ENCODE data around the gene PHOX2A. TPM values are rescaled to one million over a fixed set of nuclear protein-coding genes. Genes with fewer than 3 reads are reported as not detected.
"Not testable (repeated sequence)": the region's sequence is repeated elsewhere in the genome, so short reads cannot be mapped to it uniquely, and the experiment has no call there.

The PHOX2A gene
- polyA plus RNA-seq, 1 experiment: not detected

DNA sequence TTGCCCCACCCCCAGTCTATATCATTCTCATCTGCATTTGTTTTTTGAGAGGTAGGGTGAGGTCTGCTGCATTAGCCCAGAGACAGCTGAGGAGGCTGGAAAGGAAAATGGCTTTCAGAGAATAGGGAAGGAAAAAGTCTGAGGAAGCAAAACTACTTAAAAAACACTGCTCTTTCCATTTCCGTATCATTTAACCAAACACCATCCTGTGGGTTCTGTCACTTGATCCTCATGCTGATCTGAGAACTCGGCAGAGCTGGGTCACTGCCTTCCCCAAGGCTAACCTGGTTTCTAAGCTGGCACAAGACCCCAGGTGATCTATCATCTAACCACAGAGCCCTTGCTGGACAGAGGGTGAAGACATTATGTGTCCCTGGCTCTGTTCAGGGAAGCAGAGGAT lies 26.1 kb downstream of the PHOX2A start:
- Histone ChIP-seq H3K4me3 (ENCODE audit: low read depth, low read length) (no peak overlapping the region), H3K36me3 (ENCODE audit: control insufficient read depth, insufficient read depth, low read length) (no peaks in the 10 kb centered on the region), H3K27me3 (ENCODE audit: control insufficient read depth, insufficient read depth, low read length) (peaks cover 19% of the 10 kb centered on the region)
- DNase-seq (ENCODE audit: low read depth): no peak
- CTCF ChIA-PET: interaction anchor here (1.3 kb wide), 1 partner anchor 34 kb away, joined by 3 read pairs; no protein-coding TSS in a partner anchor
- TF ChIP-seq, protein P1, sequence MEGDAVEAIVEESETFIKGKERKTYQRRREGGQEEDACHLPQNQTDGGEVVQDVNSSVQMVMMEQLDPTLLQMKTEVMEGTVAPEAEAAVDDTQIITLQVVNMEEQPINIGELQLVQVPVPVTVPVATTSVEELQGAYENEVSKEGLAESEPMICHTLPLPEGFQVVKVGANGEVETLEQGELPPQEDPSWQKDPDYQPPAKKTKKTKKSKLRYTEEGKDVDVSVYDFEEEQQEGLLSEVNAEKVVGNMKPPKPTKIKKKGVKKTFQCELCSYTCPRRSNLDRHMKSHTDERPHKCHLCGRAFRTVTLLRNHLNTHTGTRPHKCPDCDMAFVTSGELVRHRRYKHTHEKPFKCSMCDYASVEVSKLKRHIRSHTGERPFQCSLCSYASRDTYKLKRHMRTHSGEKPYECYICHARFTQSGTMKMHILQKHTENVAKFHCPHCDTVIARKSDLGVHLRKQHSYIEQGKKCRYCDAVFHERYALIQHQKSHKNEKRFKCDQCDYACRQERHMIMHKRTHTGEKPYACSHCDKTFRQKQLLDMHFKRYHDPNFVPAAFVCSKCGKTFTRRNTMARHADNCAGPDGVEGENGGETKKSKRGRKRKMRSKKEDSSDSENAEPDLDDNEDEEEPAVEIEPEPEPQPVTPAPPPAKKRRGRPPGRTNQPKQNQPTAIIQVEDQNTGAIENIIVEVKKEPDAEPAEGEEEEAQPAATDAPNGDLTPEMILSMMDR (IDR thresholded peaks at IDR 0.05; ENCODE audit: insufficient read depth, low read depth, low read length): no peak
- POLR2A ChIA-PET: no interaction called here

DNA sequence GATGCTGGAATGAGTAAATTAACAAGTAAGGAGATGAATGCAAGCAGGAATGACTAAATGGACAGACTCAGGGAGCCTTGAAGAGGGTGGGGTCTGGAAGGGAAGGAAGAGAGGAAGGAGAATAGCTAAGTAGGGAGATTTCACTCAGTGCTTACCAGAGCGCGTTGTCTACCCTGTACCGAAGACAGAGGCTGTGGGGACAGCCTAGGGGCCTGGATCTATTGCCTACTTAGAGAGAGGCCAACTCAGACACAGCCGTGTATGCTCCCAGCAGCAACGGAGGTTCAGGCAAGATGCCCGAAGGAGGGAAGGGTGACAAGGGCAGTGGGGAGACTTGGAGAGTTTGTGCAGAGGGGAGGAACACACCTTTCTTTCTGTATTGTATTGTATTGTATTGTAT lies 27.3 kb downstream of the PHOX2A start, which contains the start of gene FOLR2:
FOLR2 (plus strand) TSS at position 157 of the 400 bp plus-strand sequence. CDS start 1,791 bp downstream, outside the sequence.
- POLR2A ChIA-PET: no interaction called here

DNA sequence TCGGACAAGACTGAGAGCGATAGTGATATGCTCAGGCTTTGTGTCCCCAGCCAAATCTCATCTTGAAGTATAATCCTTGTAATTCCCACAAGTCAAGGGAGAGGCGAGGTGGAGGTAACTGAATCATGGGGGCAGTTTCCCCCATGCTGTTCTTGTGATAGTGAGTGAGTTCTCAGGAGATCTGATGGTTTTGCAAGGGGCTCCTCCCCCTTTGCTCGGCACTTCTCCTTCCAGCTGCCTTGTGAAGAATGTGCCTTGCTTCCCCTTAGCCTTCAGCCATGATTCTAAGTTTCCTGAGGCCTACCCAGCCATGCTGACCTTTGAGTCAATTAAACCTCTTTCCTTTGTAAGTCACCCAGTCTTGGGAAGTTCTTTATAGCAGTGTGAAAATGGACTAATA lies 34.9 kb downstream of the PHOX2A start:
- POLR2A ChIA-PET: no interaction called here
- Histone ChIP-seq H3K36me3 (ENCODE audit: control insufficient read depth, insufficient read depth, low read length) (no peaks in the 10 kb centered on the region), H3K27me3 (ENCODE audit: control insufficient read depth, insufficient read depth, low read length) (no peaks in the 10 kb centered on the region), H3K4me3 (ENCODE audit: low read depth, low read length) (no peak overlapping the region)
- no peak for DNase-seq (ENCODE audit: low read depth)
- CTCF ChIA-PET: interaction anchor here (0.7 to 1.1 kb wide), 3 partner anchors 9 to 30 kb away, joined by 3 read pairs; no protein-coding TSS in a partner anchor
- TF ChIP-seq, protein P1 (IDR thresholded peaks at IDR 0.05; ENCODE audit: insufficient read depth, low read depth, low read length): no peak

More for the DNA sequence above, 27.3 kb downstream of the PHOX2A start, which contains the start of gene FOLR2:
- DNase-seq (ENCODE audit: low read depth): no peak
- Histone ChIP-seq H3K4me3 (ENCODE audit: low read depth, low read length) (no peak within 1 kb of the TSS), H3K36me3 (ENCODE audit: control insufficient read depth, insufficient read depth, low read length) (no peaks in the 10 kb centered on the region), H3K27me3 (ENCODE audit: control insufficient read depth, insufficient read depth, low read length) (peaks cover 19% of the 10 kb centered on the region)
- TF ChIP-seq, protein P1 (IDR thresholded peaks at IDR 0.05; ENCODE audit: insufficient read depth, low read depth, low read length): no peak
- CTCF ChIA-PET: no interaction called here

GRCh38 chr11:72208281-72208680 lies 35.7 kb downstream of the PHOX2A start:
- DNase-seq (ENCODE audit: low read depth): no peak
- CTCF ChIA-PET: interaction anchor here (1.0 to 1.1 kb wide), 2 partner anchors 8 to 30 kb away, joined by 3 read pairs; no protein-coding TSS in a partner anchor

DNA sequence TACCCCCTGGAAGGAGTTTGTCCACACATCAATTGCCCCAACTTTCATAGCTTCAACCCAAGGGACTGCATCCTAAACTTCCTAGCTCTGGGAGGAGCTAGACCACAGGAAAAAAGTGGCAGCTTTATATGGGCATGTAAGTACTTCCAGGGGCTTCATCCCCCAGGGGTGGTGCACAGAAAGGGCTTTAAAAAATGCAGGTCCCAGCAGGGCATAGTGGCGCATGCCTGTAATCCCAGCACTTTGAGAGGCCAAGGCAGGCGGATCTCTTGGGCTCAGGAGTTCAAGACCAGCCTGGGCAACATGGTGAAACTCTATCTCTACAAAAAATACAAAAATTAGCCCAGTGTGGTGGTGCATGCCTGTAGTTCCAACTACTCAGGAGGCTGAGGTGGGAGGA lies 37.2 kb downstream of the PHOX2A start:
- POLR2A ChIA-PET; H3K36me3 ChIP-seq (ENCODE audit: control insufficient read depth, insufficient read depth, low read length); DNase-seq (ENCODE audit: low read depth); H3K27me3 ChIP-seq (ENCODE audit: control insufficient read depth, insufficient read depth, low read length); H3K4me3 ChIP-seq (ENCODE audit: low read depth, low read length): not testable (repeated sequence)
- CTCF ChIA-PET: interaction anchor here (1.4 kb wide), 1 partner anchor 230 kb away, joined by 3 read pairs; no protein-coding TSS in a partner anchor

More at GRCh38 chr11:72208281-72208680, 35.7 kb downstream of the PHOX2A start:
- Histone ChIP-seq H3K27me3 (ENCODE audit: control insufficient read depth, insufficient read depth, low read length) (no peaks in the 10 kb centered on the region), H3K4me3 (ENCODE audit: low read depth, low read length) (no peak overlapping the region), H3K36me3 (ENCODE audit: control insufficient read depth, insufficient read depth, low read length) (no peaks in the 10 kb centered on the region)
- TF ChIP-seq, protein P1 (IDR thresholded peaks at IDR 0.05; ENCODE audit: insufficient read depth, low read depth, low read length): no peak
- POLR2A ChIA-PET: no interaction called here

DNA sequence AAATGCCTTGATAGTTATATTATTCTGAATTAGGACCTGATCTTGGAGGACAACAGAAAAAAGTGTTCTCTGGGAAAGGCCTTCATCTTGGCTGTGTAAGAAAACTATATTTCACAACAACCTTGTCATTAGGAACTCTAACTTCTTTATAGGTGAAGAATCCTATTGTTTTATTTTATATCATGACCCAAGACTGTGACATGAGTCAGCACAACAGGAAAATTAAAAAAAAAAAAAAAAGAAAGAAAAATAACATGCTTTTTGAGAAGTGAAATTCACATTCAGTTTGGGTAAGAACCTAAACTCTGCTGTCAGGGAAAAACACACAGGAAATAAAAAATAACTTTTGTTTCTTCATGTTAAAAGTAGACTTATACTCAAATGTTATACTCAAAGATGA lies 39.1 kb downstream of the PHOX2A start:
- Histone ChIP-seq H3K27me3 (ENCODE audit: control insufficient read depth, insufficient read depth, low read length) (no peaks in the 10 kb centered on the region; the same call in 1 of the 2 replicates), H3K36me3 (ENCODE audit: control insufficient read depth, insufficient read depth, low read length) (no peaks in the 10 kb centered on the region), H3K4me3 (ENCODE audit: low read depth, low read length) (no peak overlapping the region)
- ChIA-PET POLR2A (no interaction called here), CTCF (interaction anchor here (0.6 to 1.7 kb wide), 2 partner anchors 11 to 21 kb away, joined by 3 to 5 read pairs; no protein-coding TSS in a partner anchor)
- no peak for DNase-seq (ENCODE audit: low read depth)
- TF ChIP-seq, protein P1 (IDR thresholded peaks at IDR 0.05; ENCODE audit: insufficient read depth, low read depth, low read length): no peak
